ENCODE data around the gene CSTPP1. TPM values are rescaled to one million over a fixed set of nuclear protein-coding genes. Genes with fewer than 3 reads are reported as not detected.

Gene CSTPP1
- total and polyA plus RNA-seq, 3 donors from 2014 or later, result 39.0 to 70.0 (median 44.9) TPM

GRCh38 chr11:46907606-46908005, 29.0 kb upstream of the CSTPP1 start:
- no peaks in the 10 kb centered on the region for H3K9me3 ChIP-seq
- 81 to 96% methylated on average over 4 of the region's 4 CpGs for WGBS, 2 donors
- no peak overlapping the region for H3K27ac ChIP-seq
- H3K4me3 ChIP-seq, result no peak overlapping the region
- TF ChIP-seq CTCF (IDR thresholded peaks at IDR 0.05) (no peak), POLR2A (IDR thresholded peaks at IDR 0.05) (no peak)
- H3K36me3 ChIP-seq (ENCODE audit: low read depth, missing control alignments), result no peaks in the 10 kb centered on the region
- DNase-seq, result no peak
- intact Hi-C loops (cut with DNase I; ENCODE audit: low total_unique reads), result no loop called here
- H3K4me1 ChIP-seq, result peaks cover 3% of the 10 kb centered on the region
- no peaks in the 10 kb centered on the region for H3K27me3 ChIP-seq

GRCh38 chr11:46912526-46913150, 23.9 kb upstream of the CSTPP1 start:
- Histone ChIP-seq H3K4me3 (no peak overlapping the region), H3K9me3 (no peaks in the 10 kb centered on the region), H3K4me1 (no peaks in the 10 kb centered on the region), H3K36me3 (ENCODE audit: low read depth, missing control alignments) (no peaks in the 10 kb centered on the region), H3K27ac (no peak overlapping the region), H3K27me3 (no peaks in the 10 kb centered on the region)
- no peak for TF ChIP-seq CTCF (IDR thresholded peaks at IDR 0.05)
- no peak for TF ChIP-seq POLR2A (IDR thresholded peaks at IDR 0.05)
- DNase-seq, result no peak
- intact Hi-C loops (cut with DNase I; ENCODE audit: low total_unique reads), result no loop called here
- 54 to 66% methylated on average over 8 to 13 of the region's 13 CpGs for WGBS, 2 donors

- 86 to 89% methylated on average over 3 of the region's 3 CpGs for WGBS, 2 donors
- intact Hi-C loops (cut with DNase I; ENCODE audit: low total_unique reads), result no loop called here
These were observed 23.1 kb upstream of the CSTPP1 start for GRCh38 chr11:46913484-46913883.

GRCh38 chr11:46914363-46914762, 22.2 kb upstream of the CSTPP1 start:
- peaks cover 7% of the 10 kb centered on the region for H3K4me1 ChIP-seq

More at GRCh38 chr11:46913484-46913883, 23.1 kb upstream of the CSTPP1 start:
- H3K27ac ChIP-seq, result no peak overlapping the region
- no peak overlapping the region for H3K4me3 ChIP-seq
- no peaks in the 10 kb centered on the region for H3K4me1 ChIP-seq
- TF ChIP-seq POLR2A (IDR thresholded peaks at IDR 0.05), result no peak
- TF ChIP-seq CTCF (IDR thresholded peaks at IDR 0.05), result no peak
- no peaks in the 10 kb centered on the region for H3K36me3 ChIP-seq (ENCODE audit: low read depth, missing control alignments)
- H3K9me3 ChIP-seq, result no peaks in the 10 kb centered on the region
- no peak for DNase-seq
- H3K27me3 ChIP-seq, result no peaks in the 10 kb centered on the region

More at GRCh38 chr11:46914363-46914762, 22.2 kb upstream of the CSTPP1 start:
- Histone ChIP-seq H3K27me3 (no peaks in the 10 kb centered on the region), H3K36me3 (ENCODE audit: low read depth, missing control alignments) (no peaks in the 10 kb centered on the region), H3K27ac (no peak overlapping the region), H3K9me3 (no peaks in the 10 kb centered on the region), H3K4me3 (no peak overlapping the region)
- no peak for TF ChIP-seq POLR2A (IDR thresholded peaks at IDR 0.05)
- TF ChIP-seq CTCF (IDR thresholded peaks at IDR 0.05), result no peak
- WGBS, 2 donors, result 51 to 75% methylated on average over 5 of the region's 5 CpGs
- DNase-seq, result no peak
- intact Hi-C loops (cut with DNase I; ENCODE audit: low total_unique reads), result no loop called here
